ENCODE results near the gene ITGA1. TPM values are rescaled to one million over a fixed set of nuclear protein-coding genes. Genes with fewer than 3 reads are reported as not detected.

ITGA1 gene
- total RNA-seq, 6 experiments from 2014 or later = 66.5 to 116 (median 82.1) TPM

GRCh38 chr5:52802272-52802973, 14.7 kb downstream of the ITGA1 start:
- H3K36me3 ChIP-seq = peaks cover 0 to 7% (median 4%) of the 10 kb centered on the region in 4 donors
- intact Hi-C loops (cut with DNase I) = no loop called here
- DNase-seq (no peak), ATAC-seq (no peak)
- peaks cover 0 to 63% (median 14%) of the 10 kb centered on the region in 4 donors for H3K4me1 ChIP-seq
- H3K4me3 ChIP-seq = peak overlapping the region; percentile 53 to 72 (median 61)
- H3K27ac ChIP-seq = peak overlapping the region; percentile 38 to 95 (median 86)
- WGBS (ENCODE audit: insufficient coverage, low coverage, low lambda C conversion rate, missing lambda C conversion rate) = 49% methylated on average over 2 of the region's 2 CpGs
- H3K27me3 ChIP-seq = no peaks in the 10 kb centered on the region
- TF ChIP-seq CTCF (IDR thresholded peaks at IDR 0.05) (no peak), POLR2A (IDR thresholded peaks at IDR 0.05) (no peak)
- H3K9me3 ChIP-seq = no peaks in the 10 kb centered on the region

GRCh38 chr5:52802974-52803336, 15.2 kb downstream of the ITGA1 start:
- peaks cover 0 to 63% (median 13%) of the 10 kb centered on the region in 4 donors for H3K4me1 ChIP-seq

GRCh38 chr5:52804387-52804791, 16.7 kb downstream of the ITGA1 start:
- Histone ChIP-seq H3K4me3 (peak overlapping the region in 1 of 3 donors; percentile 9), H3K27ac (peak overlapping the region in 1 of 3 donors; percentile 14), H3K36me3 (peaks cover 0 to 7% (median 4%) of the 10 kb centered on the region in 4 donors), H3K4me1 (peaks cover 0 to 56% (median 9%) of the 10 kb centered on the region in 4 donors), H3K27me3 (no peaks in the 10 kb centered on the region), H3K9me3 (no peaks in the 10 kb centered on the region)
- intact Hi-C loops (cut with DNase I) = no loop called here
- WGBS (ENCODE audit: insufficient coverage, low coverage, low lambda C conversion rate, missing lambda C conversion rate) = 48% methylated on average over 2 of the region's 2 CpGs
- TF ChIP-seq POLR2A (IDR thresholded peaks at IDR 0.05) = no peak
- TF ChIP-seq CTCF (IDR thresholded peaks at IDR 0.05) = no peak
- no peak for DNase-seq
- ATAC-seq = no peak

More at GRCh38 chr5:52802974-52803336, 15.2 kb downstream of the ITGA1 start:
- 19% methylated on average over 6 of the region's 6 CpGs for WGBS (ENCODE audit: insufficient coverage, low coverage, low lambda C conversion rate, missing lambda C conversion rate)
- peak overlapping the region; percentile 53 to 72 (median 61) for H3K4me3 ChIP-seq
- intact Hi-C loops (cut with DNase I) = no loop called here
- ATAC-seq (no peak), DNase-seq (no peak)
- TF ChIP-seq POLR2A (IDR thresholded peaks at IDR 0.05) (no peak), CTCF (IDR thresholded peaks at IDR 0.05) (no peak)
- peaks cover 0 to 7% (median 4%) of the 10 kb centered on the region in 4 donors for H3K36me3 ChIP-seq
- peak overlapping the region; percentile 38 to 95 (median 86) for H3K27ac ChIP-seq
- no peaks in the 10 kb centered on the region for H3K9me3 ChIP-seq
- no peaks in the 10 kb centered on the region for H3K27me3 ChIP-seq

GRCh38 chr5:52804981-52805380, 17.3 kb downstream of the ITGA1 start:
- H3K4me1 ChIP-seq = peaks cover 0 to 56% (median 9%) of the 10 kb centered on the region in 4 donors
- ATAC-seq (no peak), DNase-seq (no peak)
- WGBS (ENCODE audit: insufficient coverage, low coverage, low lambda C conversion rate, missing lambda C conversion rate) = 60% methylated on average over 2 of the region's 2 CpGs
- intact Hi-C loops (cut with DNase I) = no loop called here
- no peak for TF ChIP-seq CTCF (IDR thresholded peaks at IDR 0.05)
- no peak for TF ChIP-seq POLR2A (IDR thresholded peaks at IDR 0.05)
- no peaks in the 10 kb centered on the region for H3K9me3 ChIP-seq
- no peaks in the 10 kb centered on the region for H3K27me3 ChIP-seq
- H3K27ac ChIP-seq = peak overlapping the region in 2 of 3 donors; percentile 14 to 15
- no peak overlapping the region for H3K4me3 ChIP-seq
- peaks cover 0 to 7% (median 4%) of the 10 kb centered on the region in 4 donors for H3K36me3 ChIP-seq
